Activated CD4-positive, alpha-beta T cell treated with anti-CD3 and anti-CD28 coated beads, Interleukin-2, amount 50 U/mL, for 1 hour (primary cell): ENCODE measurements around the gene EPHB1.
"Not testable (repeated sequence)": the region's sequence is repeated elsewhere in the genome, so short reads cannot be mapped to it uniquely, and the experiment has no call there.

ENCODE experiments used
- DNase-seq: peaks from one replicate; pipeline ENCODE4 v3.0.0-alpha.2; 2020

The EPHB1 gene

GRCh38 chr3:135229018-135229495, 434.0 kb downstream of the EPHB1 start:
- DNase-seq: no peak

GRCh38 chr3:135231737-135232136, 436.7 kb downstream of the EPHB1 start:
- no peak for DNase-seq

GRCh38 chr3:135232226-135232625, 437.2 kb downstream of the EPHB1 start:
- no peak for DNase-seq

DNA sequence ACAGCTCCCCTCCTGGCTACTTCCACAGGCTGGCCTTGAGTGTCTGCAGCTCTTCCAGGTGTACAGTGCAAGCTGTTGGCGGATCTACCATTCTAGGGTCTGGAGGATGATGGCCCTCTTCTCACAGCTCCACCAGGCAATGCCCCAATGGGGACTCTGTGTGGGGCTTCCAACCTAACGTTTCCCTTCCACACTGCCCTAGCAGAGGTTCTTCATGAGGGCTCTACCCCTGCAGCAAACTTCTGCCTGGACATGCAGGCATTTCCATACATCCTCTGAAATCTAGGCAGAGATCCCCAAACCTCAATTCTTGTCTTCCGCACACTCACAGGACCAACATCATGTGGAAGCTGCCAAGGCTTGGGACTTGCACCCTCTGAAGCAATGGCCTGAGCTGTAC, 438.4 kb downstream of the EPHB1 start:
- DNase-seq: not testable (repeated sequence)

DNA sequence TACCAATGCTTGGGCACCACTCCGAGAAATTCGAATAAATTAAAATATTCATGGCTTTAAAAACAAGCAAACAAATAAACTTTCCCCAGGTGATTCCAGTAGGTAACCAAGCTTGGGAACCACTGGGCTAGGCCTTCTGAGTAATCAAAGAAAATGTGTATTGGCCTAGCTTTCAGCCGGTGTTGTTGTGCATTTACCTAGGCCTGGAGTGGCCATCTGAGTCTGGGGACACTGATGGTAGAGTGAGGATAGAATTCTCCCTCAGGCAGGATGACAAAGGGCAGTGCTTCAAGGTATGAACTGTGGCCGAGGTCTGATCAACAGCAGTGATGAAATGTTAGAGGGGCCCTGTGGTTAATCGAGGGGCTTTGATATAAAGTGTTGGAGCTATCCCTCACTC, 440.5 kb downstream of the EPHB1 start:
- no peak for DNase-seq

DNA sequence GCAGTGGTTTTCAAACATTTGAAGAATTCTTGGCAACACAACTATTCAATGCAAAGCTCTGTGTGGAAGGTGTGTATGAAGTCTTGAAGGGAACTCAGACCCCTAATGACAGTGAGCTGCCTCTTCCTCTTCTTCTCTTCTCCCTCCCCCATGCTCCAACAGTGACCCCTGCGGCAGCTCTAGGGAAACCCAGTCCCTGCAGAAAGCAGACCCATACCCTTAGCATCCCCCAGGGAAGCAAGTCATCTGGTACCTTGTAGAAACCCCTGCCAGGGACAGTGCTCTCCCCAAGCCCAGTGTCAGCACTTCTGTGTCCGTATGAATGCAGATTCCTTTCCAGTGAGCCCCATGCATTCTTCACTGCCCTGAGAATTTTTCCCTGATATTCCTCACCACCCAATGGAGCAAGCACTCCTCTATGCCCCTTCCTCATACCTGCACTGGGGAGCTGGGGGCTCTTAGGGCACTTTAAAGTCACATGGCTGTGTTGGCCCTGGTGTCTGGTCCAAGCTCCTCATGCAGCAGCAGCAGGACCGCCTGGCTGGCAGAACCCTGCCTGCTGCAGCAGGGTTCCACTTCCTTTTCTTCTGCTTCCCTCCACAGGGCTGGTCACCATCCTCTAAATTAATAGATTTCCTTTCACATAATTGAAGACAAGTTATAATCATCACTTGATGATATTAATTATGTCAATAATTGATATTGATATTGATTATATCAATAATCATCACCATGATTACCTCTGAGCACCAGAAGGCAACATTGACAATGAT, 442.5 kb downstream of the EPHB1 start:
- DNase-seq: no peak

DNA sequence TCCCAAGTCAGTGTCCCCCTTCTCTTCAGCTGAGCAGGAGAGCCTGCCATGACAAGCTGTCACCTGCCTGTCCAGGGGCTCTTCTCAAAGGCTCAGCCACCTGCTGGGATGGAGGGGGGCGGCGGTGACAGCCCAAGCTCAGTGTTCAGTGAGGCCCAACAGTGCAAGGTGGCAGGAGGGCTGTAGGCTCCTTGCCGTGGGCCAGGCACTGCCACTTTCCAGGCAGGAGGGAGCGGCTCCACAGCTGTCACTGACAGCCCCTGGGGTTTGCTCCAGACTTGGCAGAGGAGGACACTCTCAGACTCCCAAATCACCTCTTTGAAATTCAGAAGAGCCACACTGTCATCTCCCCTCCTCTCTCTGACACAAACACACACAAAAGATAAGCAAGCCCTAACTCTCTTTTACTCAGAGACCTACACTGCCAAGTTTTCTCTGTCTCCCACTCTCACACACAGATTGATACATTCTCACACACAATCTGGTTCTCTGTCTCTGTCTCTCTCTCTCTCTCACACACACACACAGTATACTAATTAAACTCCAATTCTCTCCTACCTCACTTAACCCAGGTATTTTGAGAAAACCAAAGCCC, 443.3 kb downstream of the EPHB1 start:
- DNase-seq: no peak

DNA sequence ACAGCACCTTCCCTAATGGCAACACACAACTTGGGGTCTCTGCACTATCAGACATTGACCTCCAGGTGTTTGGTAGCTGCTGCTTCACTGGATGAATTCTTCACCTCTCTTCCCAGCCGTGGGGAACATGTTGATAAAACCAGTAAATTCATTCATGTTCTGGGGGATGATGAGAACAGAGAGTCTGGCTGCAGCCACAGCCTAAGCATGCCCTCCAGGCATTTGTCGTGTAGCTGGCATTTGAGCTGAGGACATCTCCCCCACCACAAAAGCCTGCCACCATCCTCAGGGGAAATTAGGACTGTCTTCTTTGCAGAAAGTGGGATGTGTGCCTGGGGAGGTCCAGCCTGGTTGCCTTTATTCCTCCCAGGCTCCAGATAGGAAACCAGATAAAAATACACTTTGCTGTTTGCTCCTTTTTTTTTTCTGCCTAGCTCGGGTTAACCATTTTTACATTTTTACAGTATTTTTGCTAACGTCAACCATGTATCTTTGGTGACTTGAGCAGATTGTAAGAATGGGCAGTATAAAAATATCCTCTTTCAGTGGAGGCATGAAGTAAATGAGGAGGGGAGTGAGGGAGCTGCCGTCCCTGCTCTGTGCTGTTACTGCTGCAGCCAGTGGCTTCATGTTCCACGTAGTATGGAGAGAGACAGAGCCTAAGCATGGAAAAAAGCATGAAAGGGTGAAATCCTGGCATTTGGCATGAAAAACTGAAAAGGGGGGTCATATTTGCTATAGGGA, 444.0 kb downstream of the EPHB1 start:
- no peak for DNase-seq

- no peak for DNase-seq
Observed at GRCh38 chr3:135239615-135239884, 444.5 kb downstream of the EPHB1 start.

DNA sequence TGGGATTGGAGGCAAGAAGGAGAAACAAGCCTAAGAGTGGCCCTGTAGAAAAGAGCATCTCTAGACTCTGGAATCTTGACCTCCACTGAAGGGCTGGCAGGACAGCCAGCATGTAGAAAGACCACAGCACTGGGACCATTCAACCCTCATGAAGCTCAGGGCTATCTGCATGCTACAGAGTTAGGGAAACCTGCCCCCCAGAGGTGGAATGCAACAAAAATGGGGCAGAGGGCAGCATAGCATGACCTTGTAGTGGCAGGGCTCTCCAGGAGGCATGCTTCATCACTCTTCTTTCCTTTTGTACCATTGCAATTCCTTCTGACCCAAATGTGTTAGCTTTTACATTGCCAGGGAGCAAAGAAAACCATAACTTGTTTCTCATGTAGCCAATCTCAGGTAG, 445.4 kb downstream of the EPHB1 start:
- DNase-seq: no peak

- no peak for DNase-seq
Observed at GRCh38 chr3:135242285-135242684, 447.2 kb downstream of the EPHB1 start.

GRCh38 chr3:135243616-135244015, 448.6 kb downstream of the EPHB1 start:
- no peak for DNase-seq

GRCh38 chr3:135246027-135246426, 451.0 kb downstream of the EPHB1 start:
- DNase-seq: no peak

GRCh38 chr3:135248213-135248612, 453.2 kb downstream of the EPHB1 start:
- no peak for DNase-seq

DNA sequence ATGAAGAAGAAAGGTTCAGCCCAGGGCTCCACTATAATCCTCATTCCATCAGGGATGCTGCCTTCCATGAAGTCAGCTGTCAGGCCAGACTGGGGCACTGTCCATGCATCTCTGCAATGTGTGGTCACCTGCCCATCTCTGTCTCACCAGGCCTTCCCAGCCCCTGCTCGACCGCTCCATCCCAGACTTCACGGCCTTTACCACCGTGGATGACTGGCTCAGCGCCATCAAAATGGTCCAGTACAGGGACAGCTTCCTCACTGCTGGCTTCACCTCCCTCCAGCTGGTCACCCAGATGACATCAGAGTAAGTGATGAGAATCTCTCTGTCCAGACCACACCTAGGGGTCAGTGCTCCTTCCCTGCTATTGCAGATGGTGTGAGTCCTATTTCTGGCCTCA, 454.1 kb downstream of the EPHB1 start:
- DNase-seq: no peak

GRCh38 chr3:135258916-135259315, 463.9 kb downstream of the EPHB1 start:
- DNase-seq: no peak

- DNase-seq: no peak
Observed at GRCh38 chr3:135260025-135260424, 465.0 kb downstream of the EPHB1 start.

GRCh38 chr3:135261214-135261775, 466.2 kb downstream of the EPHB1 start:
- DNase-seq: no peak

- DNase-seq: no peak
Observed at GRCh38 chr3:135261916-135262315, 466.9 kb downstream of the EPHB1 start.

DNA sequence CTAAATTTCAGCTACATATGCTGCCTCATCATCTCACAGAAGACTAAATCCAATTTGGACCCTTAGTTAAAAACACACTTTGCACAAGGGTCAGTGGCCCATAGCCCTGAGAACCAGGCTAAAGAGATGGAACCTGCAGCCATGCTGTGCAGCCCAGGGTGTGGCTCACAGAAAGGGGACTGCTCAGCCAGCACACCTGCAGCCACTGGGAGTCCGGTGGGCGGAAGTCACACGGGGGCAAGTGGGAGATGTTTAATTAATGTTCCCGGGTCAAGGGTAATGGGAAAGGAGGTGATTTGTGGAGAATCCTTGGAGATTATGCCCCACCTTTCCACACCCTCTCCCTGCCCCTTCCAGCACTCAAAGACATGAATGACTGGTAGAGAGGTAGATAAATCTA, 467.4 kb downstream of the EPHB1 start:
- DNase-seq: no peak

- DNase-seq: no peak
Observed at GRCh38 chr3:135263331-135263730, 468.3 kb downstream of the EPHB1 start.

GRCh38 chr3:135267487-135267886, 472.4 kb downstream of the EPHB1 start:
- DNase-seq: no peak

- DNase-seq: no peak
Observed at GRCh38 chr3:135268941-135269532, 474.0 kb downstream of the EPHB1 start.
